Stimulated activated CD4-positive, alpha-beta T cell treated with anti-CD3 and anti-CD28 coated beads, Interleukin-2, amount 100 ng/mL, for 48 hours (primary cell): ENCODE measurements around the gene VEPH1.

Source experiments
- DNase-seq, 2 donors: peaks; one replicate each; pipeline ENCODE4 v3.0.0-alpha.2; 2020

VEPH1 gene

GRCh38 chr3:157420606-157421130 lies 82.5 kb downstream of the VEPH1 start:
- no peak for DNase-seq

GRCh38 chr3:157418104-157418503 lies 85.1 kb downstream of the VEPH1 start:
- no peak for DNase-seq

GRCh38 chr3:157417247-157417646 lies 86.0 kb downstream of the VEPH1 start:
- DNase-seq: no peak

GRCh38 chr3:157416347-157417087 lies 86.7 kb downstream of the VEPH1 start:
- no peak for DNase-seq

GRCh38 chr3:157414861-157415260 lies 88.4 kb downstream of the VEPH1 start:
- DNase-seq: no peak

GRCh38 chr3:157412323-157412855 lies 90.8 kb downstream of the VEPH1 start:
- no peak for DNase-seq

GRCh38 chr3:157410945-157411344 lies 92.3 kb downstream of the VEPH1 start:
- DNase-seq: no peak

GRCh38 chr3:157409516-157409915 lies 93.7 kb downstream of the VEPH1 start:
- DNase-seq: no peak

- DNase-seq: no peak
Measured at GRCh38 chr3:157408499-157409149, 94.6 kb downstream of the VEPH1 start.

- DNase-seq: no peak
Measured at GRCh38 chr3:157407769-157408168, 95.4 kb downstream of the VEPH1 start.

GRCh38 chr3:157406394-157406793 lies 96.8 kb downstream of the VEPH1 start:
- DNase-seq: no peak

- DNase-seq: no peak
Measured at GRCh38 chr3:157405457-157405856, 97.8 kb downstream of the VEPH1 start.

- DNase-seq: no peak
Measured at GRCh38 chr3:157404381-157404780, 98.8 kb downstream of the VEPH1 start.

GRCh38 chr3:157398598-157398997 lies 104.6 kb downstream of the VEPH1 start:
- no peak for DNase-seq

- no peak for DNase-seq
Measured at GRCh38 chr3:157394411-157394810, 108.8 kb downstream of the VEPH1 start.

- no peak for DNase-seq
Measured at GRCh38 chr3:157393113-157393512, 110.1 kb downstream of the VEPH1 start.

GRCh38 chr3:157392104-157392503 lies 111.1 kb downstream of the VEPH1 start:
- no peak for DNase-seq

GRCh38 chr3:157390713-157391515 lies 112.3 kb downstream of the VEPH1 start:
- no peak for DNase-seq

GRCh38 chr3:157388976-157389375 lies 114.2 kb downstream of the VEPH1 start:
- DNase-seq: no peak

- DNase-seq: no peak
Measured at GRCh38 chr3:157387708-157388435, 115.3 kb downstream of the VEPH1 start.

GRCh38 chr3:157384491-157384890 lies 118.7 kb downstream of the VEPH1 start:
- no peak for DNase-seq

- DNase-seq: no peak
Measured at GRCh38 chr3:157384031-157384430, 119.2 kb downstream of the VEPH1 start.

- DNase-seq: no peak
Measured at GRCh38 chr3:157381606-157382005, 121.6 kb downstream of the VEPH1 start.
